HG03558 (cell line): ENCODE measurements around the gene GSE1.

ENCODE experiments used
- ATAC-seq: cut with Tn5 transposase; IDR thresholded peaks from one replicate; pipeline ENCODE4 v1.9.1; 2021; ENCODE audit warnings: moderate number of reproducible peaks; ENCODE audit not compliant: unreplicated experiment; ENCODE audit errors: extremely low read depth

The GSE1 gene

GRCh38 chr16:85612801-85613603, at the start of gene GSE1:
Gene GSE1 (plus strand): TSS chr16:85613322. CDS start chr16:85613392, 70 bp downstream.
- ATAC-seq = no peak

GRCh38 chr16:85563515-85564276, 49.4 kb upstream of the GSE1 start:
- ATAC-seq = no peak

- no peak for ATAC-seq
Observed at GRCh38 chr16:85564277-85565051, 48.7 kb upstream of the GSE1 start.

GRCh38 chr16:85565340-85565739, 47.8 kb upstream of the GSE1 start:
- no peak for ATAC-seq

GRCh38 chr16:85565801-85566526, 47.2 kb upstream of the GSE1 start:
- no peak for ATAC-seq

GRCh38 chr16:85566561-85567100, 46.5 kb upstream of the GSE1 start:
- no peak for ATAC-seq

- ATAC-seq = no peak
Observed at GRCh38 chr16:85567101-85567866, 45.8 kb upstream of the GSE1 start.

- ATAC-seq = no peak
Observed at GRCh38 chr16:85567935-85568334, 45.2 kb upstream of the GSE1 start.

GRCh38 chr16:85568519-85568918, 44.6 kb upstream of the GSE1 start:
- no peak for ATAC-seq

GRCh38 chr16:85569039-85569614, 44.0 kb upstream of the GSE1 start:
- no peak for ATAC-seq

- ATAC-seq = no peak
Observed at GRCh38 chr16:85569615-85570212, 43.4 kb upstream of the GSE1 start.

GRCh38 chr16:85570213-85570734, 42.8 kb upstream of the GSE1 start:
- ATAC-seq = no peak

- no peak for ATAC-seq
Observed at GRCh38 chr16:85570735-85571562, 42.2 kb upstream of the GSE1 start.

- no peak for ATAC-seq
Observed at GRCh38 chr16:85571563-85571812, 41.6 kb upstream of the GSE1 start.

GRCh38 chr16:85571813-85572619, 41.1 kb upstream of the GSE1 start:
- ATAC-seq = no peak

- no peak for ATAC-seq
Observed at GRCh38 chr16:85573045-85573695, 40.0 kb upstream of the GSE1 start.
